HepG2 (cell line): ENCODE measurements around the gene SMARCB1. TPM values are rescaled to one million over a fixed set of nuclear protein-coding genes. Genes with fewer than 3 reads are reported as not detected.

Experiments
- ARHGAP35 ChIP-seq: sonication (generic); formaldehyde crosslinking; IDR thresholded peaks from 2 replicates; pipeline ENCODE4 v1.9.0; 2022; ENCODE audit warnings: mild to moderate bottlenecking, inconsistent platforms, moderate library complexity, missing genetic modification reagents, borderline replicate concordance
- ARID4A ChIP-seq: sonication (generic); formaldehyde crosslinking; IDR thresholded peaks from 2 replicates; pipeline ENCODE4 v1.5.0; 2020; ENCODE audit warnings: mild to moderate bottlenecking, missing genetic modification reagents, borderline replicate concordance
- ARID5B ChIP-seq: IDR thresholded peaks from 2 replicates; pipeline ENCODE4 v1.4.0; 2020; ENCODE audit warnings: mild to moderate bottlenecking, missing genetic modification reagents
- ARNTL ChIP-seq: sonication (generic); formaldehyde crosslinking; IDR thresholded peaks from 2 replicates; pipeline ENCODE4 v1.4.0; 2020; ENCODE audit warnings: mild to moderate bottlenecking, missing genetic modification reagents
- CTCF ChIP-seq: sonication (generic); formaldehyde crosslinking; IDR thresholded peaks from 2 replicates; pipeline ENCODE4 v1.5.0; 2020; ENCODE audit warnings: mild to moderate bottlenecking, missing genetic modification reagents, moderate library complexity
- FOXA3 ChIP-seq: IDR thresholded peaks from 2 replicates; pipeline ENCODE4 v1.6.1; 2016; ENCODE audit warnings: missing genetic modification reagents, missing compliant biosample characterization
- NCOA2 ChIP-seq: sonication (generic); formaldehyde crosslinking; IDR thresholded peaks from 2 replicates; pipeline ENCODE4 v1.8.0; 2022; ENCODE audit warnings: inconsistent platforms
- RARA ChIP-seq: IDR thresholded peaks from 2 replicates; pipeline ENCODE4 v1.6.1; 2016; ENCODE audit warnings: missing genetic modification reagents, missing compliant biosample characterization
- SIN3A ChIP-seq: IDR thresholded peaks from 2 replicates; pipeline ENCODE4 v1.6.1; 2011; ENCODE audit warnings: low read depth, mild to moderate bottlenecking, control low read depth, low read length, borderline replicate concordance
- XRCC5 ChIP-seq: fragments of 200-400 bp; formaldehyde crosslinking; optimal IDR thresholded peaks from 2 replicates; pipeline ENCODE3; 2017; ENCODE audit warnings: mild to moderate bottlenecking, low read length
- YY1 ChIP-seq: IDR thresholded peaks from 2 replicates; pipeline ENCODE4 v1.6.1; 2011; ENCODE audit warnings: low read length, low read depth, moderate library complexity, mild to moderate bottlenecking; ENCODE audit not compliant: insufficient read depth, insufficient replicate concordance
- ZBTB14 ChIP-seq: sonication (generic); formaldehyde crosslinking; IDR thresholded peaks from 2 replicates; pipeline ENCODE4 v1.4.0; 2020; ENCODE audit warnings: missing genetic modification reagents
- ZNF430 ChIP-seq: sonication (generic); formaldehyde crosslinking; IDR thresholded peaks from 2 replicates; pipeline ENCODE4 v1.9.0; 2021; ENCODE audit warnings: mild to moderate bottlenecking, missing genetic modification reagents
- polyA plus RNA-seq, 8 experiments: library from polyadenylated mRNA; depleted of rRNA in 3 of 8; stranded (reverse) in 7 of 8; unstranded in 1 of 8; fragments of >200 nt; fragmentation: Illumina TruSeq in 4 of 8; extraction: Trizol in 4 of 8; gene quantifications; 2 replicates each; pipeline versions ENCODE4 v1.2.1 to v1.2.3, GENCODE V29; 2011 to 2016; ENCODE audit warnings: low read depth in 4 of 8, missing spikeins in 1 of 8, mixed read lengths in 1 of 8; ENCODE audit not compliant: insufficient read depth in 1 of 8
- total RNA-seq, 5 experiments: library from RNA; depleted of rRNA; stranded (reverse); fragments of >200 nt; fragmentation: Illumina TruSeq; extraction: Trizol; gene quantifications; 2 replicates each; pipeline ENCODE4 v1.2.3, GENCODE V29; 2016; ENCODE audit warnings: low read depth in 1 of 5
- TF ChIP-seq, protein P1 (sequence below): sonication (generic); formaldehyde crosslinking; IDR thresholded peaks from 2 replicates; pipeline ENCODE4 v1.4.0; 2020; ENCODE audit warnings: missing genetic modification reagents

Gene SMARCB1
- total and polyA plus RNA-seq, 2 of the 13 experiments (the other 11 are each of a cell fraction or from before 2014, with no cell fraction given): 74.0 to 166 TPM

DNA sequence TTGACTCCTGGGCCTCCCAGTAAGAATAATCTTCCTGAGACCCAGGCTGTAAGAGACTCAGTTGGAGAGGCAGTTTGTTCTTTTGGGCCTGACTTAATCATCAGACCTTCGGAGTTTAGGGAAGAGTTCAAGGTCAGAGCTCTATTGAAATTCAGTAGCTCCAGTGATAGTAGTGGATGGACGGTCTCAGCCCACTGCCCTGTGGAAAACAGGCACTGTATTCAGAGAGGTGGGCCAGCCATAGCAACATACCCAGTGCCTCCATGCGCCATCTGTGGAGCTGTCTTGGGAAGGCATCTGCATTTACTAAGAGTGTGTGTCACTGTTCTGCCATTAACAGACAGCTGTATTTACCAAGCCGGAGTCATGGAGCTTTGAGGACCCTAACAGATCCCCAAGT is 2.9 kb downstream of the SMARCB1 start (continued):
- TF ChIP-seq FOXA3 (peak; percentile 33; the same call in 1 of the 2 replicates), NCOA2 (CRISPR knock-in tag) (0 out of 2 replicates have a peak, but pooled peaks have one; percentile 29), ARHGAP35 (no peak), XRCC5 (peak; percentile 77), ZBTB14 (CRISPR knock-in tag) (0 out of 2 replicates have a peak, but pooled peaks have one; percentile 45), RARA (CRISPR knock-in tag) (peak; percentile 65), CTCF (CRISPR knock-in tag) (peak; percentile 72), SIN3A (peak; percentile 57; the same call in 1 of the 2 replicates), ARID4A (CRISPR knock-in tag) (peak; percentile 36; the same call in 1 of the 2 replicates), ZNF430 (CRISPR knock-in tag) (peak; percentile 43; the same call in 1 of the 2 replicates), YY1 (peak; percentile 48), ARNTL (CRISPR knock-in tag) (0 out of 2 replicates have a peak, but pooled peaks have one; percentile 36), ARID5B (CRISPR knock-in tag) (peak; percentile 27; the same call in 1 of the 2 replicates)
- TF ChIP-seq, protein P1, sequence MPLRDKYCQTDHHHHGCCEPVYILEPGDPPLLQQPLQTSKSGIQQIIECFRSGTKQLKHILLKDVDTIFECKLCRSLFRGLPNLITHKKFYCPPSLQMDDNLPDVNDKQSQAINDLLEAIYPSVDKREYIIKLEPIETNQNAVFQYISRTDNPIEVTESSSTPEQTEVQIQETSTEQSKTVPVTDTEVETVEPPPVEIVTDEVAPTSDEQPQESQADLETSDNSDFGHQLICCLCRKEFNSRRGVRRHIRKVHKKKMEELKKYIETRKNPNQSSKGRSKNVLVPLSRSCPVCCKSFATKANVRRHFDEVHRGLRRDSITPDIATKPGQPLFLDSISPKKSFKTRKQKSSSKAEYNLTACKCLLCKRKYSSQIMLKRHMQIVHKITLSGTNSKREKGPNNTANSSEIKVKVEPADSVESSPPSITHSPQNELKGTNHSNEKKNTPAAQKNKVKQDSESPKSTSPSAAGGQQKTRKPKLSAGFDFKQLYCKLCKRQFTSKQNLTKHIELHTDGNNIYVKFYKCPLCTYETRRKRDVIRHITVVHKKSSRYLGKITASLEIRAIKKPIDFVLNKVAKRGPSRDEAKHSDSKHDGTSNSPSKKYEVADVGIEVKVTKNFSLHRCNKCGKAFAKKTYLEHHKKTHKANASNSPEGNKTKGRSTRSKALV (CRISPR knock-in tag): peak; percentile 43; the same call in 1 of the 2 replicates
